ENCODE data around the gene CHD5. TPM values are rescaled to one million over a fixed set of nuclear protein-coding genes. Genes with fewer than 3 reads are reported as not detected.

CHD5 gene
- total and polyA plus RNA-seq, 2 of the 4 experiments (the other 2 are of a cell fraction): under 0.01 to 0.09 TPM

GRCh38 chr1:6057170-6057845 is 122.8 kb downstream of the CHD5 start:
- ATAC-seq (ENCODE audit: low read depth) (no peak), DNase-seq (no peak)
- in situ Hi-C loops (cut with MboI; ENCODE audit: low sequenced_read_pairs): no loop called here
- no peak overlapping the region for H3K56ac ChIP-seq (ENCODE audit: extremely low read depth, insufficient read depth, low read length)
- peaks cover 6% of the 10 kb centered on the region; the same call in 1 of the 2 replicates for H4K20me1 ChIP-seq (ENCODE audit: insufficient read depth, low read length)
- no peaks in the 10 kb centered on the region for H3K9me3 ChIP-seq (ENCODE audit: control insufficient read depth, insufficient read depth, low read length)
- dilution Hi-C loops (cut with HindIII; ENCODE audit: low sequenced_read_pairs, unreplicated experiment): no loop called here
- H2AK5ac ChIP-seq (ENCODE audit: low read depth, low read length): no peak overlapping the region
- TF ChIP-seq CHD1 (IDR thresholded peaks at IDR 0.05; ENCODE audit: low read depth, low read length) (no peak), SMC3 (IDR thresholded peaks at IDR 0.05; ENCODE audit: low read depth, low read length) (no peak), RFX5 (IDR thresholded peaks at IDR 0.05; ENCODE audit: low read depth, low read length) (no peak), USF2 (IDR thresholded peaks at IDR 0.05; ENCODE audit: low read depth, low read length) (no peak)
- no peak overlapping the region for H2AFZ ChIP-seq (replicated peaks; ENCODE audit: low read length, poor library complexity)
- no peak overlapping the region for H4K5ac ChIP-seq (ENCODE audit: low read depth, low read length)
- no peak overlapping the region for H3K27ac ChIP-seq (ENCODE audit: insufficient read depth, low read length)
- no peak overlapping the region for H3K14ac ChIP-seq (replicated peaks; ENCODE audit: low read depth, low read length)
- H4K91ac ChIP-seq (ENCODE audit: insufficient read depth, low read depth, low read length): no peak overlapping the region
- ChIA-PET CTCF (interaction anchor here (1.6 kb wide), 1 partner anchor 187 kb away, joined by 3 read pairs; no protein-coding TSS in a partner anchor), POLR2A (ENCODE audit: unreplicated experiment) (no interaction called here)
- no peak overlapping the region for H2BK5ac ChIP-seq (ENCODE audit: low read depth, low read length, poor library complexity, severe bottlenecking)
- no peak overlapping the region for H2BK20ac ChIP-seq (ENCODE audit: low read depth, low read length)
- H3K9ac ChIP-seq (ENCODE audit: low read depth, low read length): no peak overlapping the region
- no peak overlapping the region for H3K23ac ChIP-seq (ENCODE audit: low read depth, low read length)
- no peak overlapping the region for H2AK9ac ChIP-seq (replicated peaks; ENCODE audit: low read depth, low read length, poor library complexity)
- no peak overlapping the region for H3K4ac ChIP-seq (ENCODE audit: low read depth, low read length)
- no peak overlapping the region for H2BK120ac ChIP-seq (ENCODE audit: low read depth, low read length)
- BruUV-seq (replicated peaks): no TSS peak
- peaks cover 6% of the 10 kb centered on the region; the same call in 1 of the 2 replicates for H3K27me3 ChIP-seq (ENCODE audit: control insufficient read depth, insufficient read depth, low read length)
- intact Hi-C loops (cut with micrococcal nuclease): no loop called here
- H3K4me3 ChIP-seq (ENCODE audit: insufficient read depth, low read depth, low read length): no peak overlapping the region
- 58% methylated on average over 4 of the region's 9 CpGs; no CpG with 5 or more reads in 1 of the 2 experiments for WGBS, 2 experiments (ENCODE audit: extremely low coverage in 2 of 2, insufficient read length in 1 of 2)
- no peak overlapping the region for H2BK15ac ChIP-seq (ENCODE audit: low read depth, low read length)
- no peak overlapping the region for H3K4me2 ChIP-seq (ENCODE audit: low read depth, low read length)
- no peaks in the 10 kb centered on the region for H3K79me1 ChIP-seq (ENCODE audit: low read depth in 1 of 2, low read length in 2 of 2)
- H3K36me3 ChIP-seq (ENCODE audit: control insufficient read depth, insufficient read depth, low read length): no peaks in the 10 kb centered on the region
- H3K4me1 ChIP-seq (ENCODE audit: control insufficient read depth, insufficient read depth, low read length): no peaks in the 10 kb centered on the region
- no peaks in the 10 kb centered on the region for H3K9me1 ChIP-seq (ENCODE audit: insufficient read depth, low read length)
- no peak overlapping the region for H3K18ac ChIP-seq (ENCODE audit: low read depth, low read length)
- H4K8ac ChIP-seq (ENCODE audit: low read depth in 2 of 2, low read length in 2 of 2): no peak overlapping the region

Data from IMR-90 (cell line).